ENCODE results near the gene TEKT5.

The TEKT5 gene

DNA sequence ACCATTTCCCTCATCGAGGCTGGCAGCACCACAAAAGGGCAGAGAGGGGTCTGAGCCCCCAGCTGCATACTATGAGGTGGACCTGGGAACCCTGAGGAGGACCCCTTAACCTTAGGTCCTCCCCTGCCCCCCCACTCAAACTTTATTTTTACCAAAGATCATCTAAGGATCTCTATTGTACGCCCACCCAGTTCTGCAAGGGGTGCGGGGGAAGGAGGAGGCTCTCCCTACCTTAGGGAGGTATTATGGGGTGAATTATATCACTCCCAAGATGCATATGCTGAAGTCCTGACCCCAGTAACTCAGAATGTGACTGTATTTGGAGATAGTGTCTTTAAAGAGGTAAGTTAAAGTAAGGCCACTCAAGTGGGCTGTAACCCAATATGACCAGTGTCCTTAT is 87.6 kb downstream of the TEKT5 start:
- no peak for DNase-seq

DNA sequence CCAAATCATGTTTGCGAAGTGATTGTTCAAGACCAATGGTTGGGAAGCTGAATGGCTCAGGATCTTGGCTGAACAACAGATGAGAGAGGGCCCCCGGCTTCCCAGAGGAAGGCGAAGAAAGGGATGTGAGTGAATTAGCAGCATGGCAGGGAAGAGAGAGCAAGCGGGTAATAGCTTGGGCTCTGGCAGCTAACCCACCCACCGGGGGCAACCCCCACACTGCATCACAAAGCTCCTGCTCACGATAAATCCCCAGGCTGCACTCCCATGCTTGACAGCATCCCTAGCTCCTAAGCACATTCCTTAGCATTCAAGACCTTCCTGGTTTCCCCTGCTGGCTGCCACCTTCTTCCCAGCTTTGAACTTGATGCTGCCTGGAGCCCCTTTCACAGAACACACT is 88.1 kb downstream of the TEKT5 start:
- no peak for DNase-seq

DNA sequence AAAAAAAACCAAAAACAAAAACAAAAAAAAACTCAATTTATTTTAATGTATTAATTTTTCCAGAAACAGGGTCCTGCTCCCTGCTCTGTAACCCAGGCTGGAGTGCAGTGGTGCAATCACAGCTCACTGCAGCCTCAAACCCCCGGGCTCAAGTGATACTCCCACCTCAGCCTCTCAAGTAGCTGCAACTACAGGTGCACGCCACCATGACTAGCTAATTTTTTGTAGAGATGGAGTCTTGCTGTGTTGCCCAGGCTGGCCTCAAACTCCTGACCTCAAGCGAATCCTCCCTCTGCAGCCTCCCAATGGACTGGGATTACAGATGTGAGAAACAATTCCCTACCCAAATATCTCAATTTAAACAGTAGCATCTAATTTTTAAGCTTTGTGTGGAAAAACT is 89.1 kb downstream of the TEKT5 start:
- DNase-seq = no peak

DNA sequence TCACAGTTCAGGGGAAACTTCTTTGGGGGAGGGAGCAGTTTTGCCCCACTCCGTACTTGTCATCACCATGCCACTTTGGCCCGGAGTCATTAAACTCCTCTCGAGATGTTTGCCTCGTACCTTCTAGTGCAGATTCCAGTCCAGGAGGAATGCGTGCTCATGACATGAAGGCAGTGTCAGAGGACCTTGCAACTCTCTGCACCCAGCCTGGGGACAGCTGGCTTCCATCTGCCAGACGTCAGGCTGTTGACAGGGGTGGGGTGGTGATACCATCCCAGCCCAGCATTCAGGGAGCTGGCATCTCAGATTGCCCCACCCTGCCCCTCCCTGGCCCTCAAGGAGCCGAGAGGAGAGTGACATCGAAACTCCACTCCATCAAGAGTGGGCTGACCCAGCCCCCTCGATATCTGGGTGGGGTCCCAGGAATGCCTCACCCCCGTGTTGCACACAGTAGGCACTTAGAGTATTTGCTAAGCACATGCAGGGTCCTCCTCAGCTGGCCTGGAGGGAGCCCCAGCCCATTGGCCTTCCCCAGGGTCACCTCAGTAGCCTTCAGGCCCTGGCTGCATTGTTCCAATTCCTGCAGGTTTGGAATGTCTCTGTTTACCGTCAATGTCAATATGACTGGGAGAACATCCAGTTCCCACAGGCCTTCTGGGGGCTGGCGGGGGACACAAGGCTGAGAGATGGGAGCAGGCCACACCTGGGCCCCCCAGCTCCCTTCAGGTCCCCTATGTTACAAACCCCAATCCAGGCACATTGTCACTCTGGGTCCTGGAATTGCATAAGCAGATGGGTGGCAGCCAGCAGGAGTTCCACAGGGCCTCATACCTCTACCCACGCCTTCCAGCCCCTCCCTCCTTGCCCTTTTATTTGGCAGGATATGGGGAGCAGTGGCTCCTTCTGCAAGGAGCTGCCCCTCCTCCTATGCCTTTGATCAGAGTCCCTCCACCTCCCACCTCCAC is 93.0 kb downstream of the TEKT5 start:
- DNase-seq = no peak

DNA sequence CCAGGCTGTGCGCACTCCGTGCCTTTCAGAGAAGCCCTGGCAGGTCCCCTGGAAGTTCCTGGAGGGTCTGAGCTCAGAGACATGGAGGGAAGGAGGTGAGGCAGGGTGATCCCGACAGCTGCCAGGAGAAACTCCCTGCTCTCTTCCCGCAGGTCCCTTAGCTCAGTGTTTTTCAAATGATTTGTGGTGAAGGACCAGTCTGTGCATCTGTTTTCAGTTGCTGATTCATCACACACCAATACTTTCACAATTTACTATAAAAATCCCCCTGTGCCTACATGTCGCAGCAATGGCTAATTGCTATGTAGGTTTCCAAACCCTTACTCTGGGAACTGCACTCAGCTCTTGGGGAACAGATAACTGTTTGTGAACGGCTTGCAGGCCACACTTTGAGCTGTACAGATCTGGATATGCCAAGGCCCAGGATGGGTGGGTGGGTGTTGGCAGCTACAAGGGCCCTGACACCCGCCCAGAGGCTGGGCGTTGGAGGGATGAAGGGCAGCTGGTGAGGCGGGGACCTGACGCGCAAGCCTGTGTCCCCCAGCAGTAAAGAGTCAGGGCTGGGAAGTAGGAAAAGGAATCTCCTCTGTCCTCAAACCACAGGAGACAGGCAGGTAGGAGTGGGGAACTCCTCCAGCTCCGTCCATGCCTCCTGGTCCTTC is 93.8 kb downstream of the TEKT5 start:
- no peak for DNase-seq

DNA sequence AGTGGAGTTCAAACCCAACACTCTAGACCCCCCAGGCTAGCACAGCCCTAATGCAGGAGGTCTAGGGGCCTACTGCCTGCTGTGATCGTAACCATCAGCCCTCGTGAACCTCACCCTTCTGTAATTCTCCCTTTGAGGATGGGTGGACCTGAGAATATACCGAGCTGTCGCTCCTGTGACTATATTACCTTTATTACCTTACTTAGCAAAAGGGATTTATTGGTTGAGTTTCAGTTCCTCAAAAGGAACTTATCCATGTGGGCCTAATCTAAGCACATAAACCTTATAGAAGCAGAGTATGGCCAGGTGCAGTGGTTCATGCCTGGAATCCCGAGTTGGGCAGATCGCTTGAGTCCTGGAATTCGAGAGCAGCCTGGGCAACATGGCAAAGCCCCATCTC is 95.1 kb downstream of the TEKT5 start:
- no peak for DNase-seq

DNA sequence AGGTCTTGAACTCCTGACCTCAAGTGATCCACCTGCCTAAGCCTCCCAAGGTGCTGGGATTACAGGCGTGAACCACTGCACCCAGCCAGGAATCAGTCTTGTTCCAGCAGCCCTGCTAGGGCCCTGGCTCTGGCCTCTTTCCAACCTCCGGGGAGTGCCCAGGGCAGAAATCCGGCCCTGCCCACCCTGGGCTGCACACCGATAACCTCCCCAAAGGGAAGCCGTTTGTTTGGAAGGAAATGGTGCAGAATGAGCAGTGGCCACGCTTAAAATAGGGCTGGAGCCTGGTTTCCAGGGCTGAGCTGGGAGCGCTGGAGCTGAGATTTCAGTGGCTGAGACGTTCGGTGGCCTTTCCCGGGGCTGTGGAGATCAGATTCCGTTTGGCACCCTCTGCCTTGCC is 96.6 kb downstream of the TEKT5 start:
- DNase-seq = no peak

DNA sequence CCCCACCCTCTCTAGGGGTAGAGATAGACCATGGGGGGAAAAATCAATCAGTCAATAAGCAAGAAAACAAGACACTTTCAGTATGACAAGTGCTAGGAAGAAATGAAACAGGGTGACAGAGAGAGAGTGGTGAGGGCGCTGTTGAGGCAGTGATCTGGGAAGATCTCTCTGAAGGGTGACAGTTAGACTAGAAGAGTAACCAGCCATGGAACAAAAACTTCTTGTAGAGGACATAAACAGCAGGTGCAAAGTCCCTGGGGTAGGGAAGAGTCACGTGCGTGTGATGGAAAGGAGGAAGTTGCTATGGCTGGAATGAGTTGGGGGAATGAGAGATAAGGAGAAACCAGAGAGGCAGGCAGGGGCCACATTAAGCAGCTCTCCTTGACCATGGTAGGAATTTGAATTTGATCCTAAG is 97.5 kb downstream of the TEKT5 start:
- no peak for DNase-seq

DNA sequence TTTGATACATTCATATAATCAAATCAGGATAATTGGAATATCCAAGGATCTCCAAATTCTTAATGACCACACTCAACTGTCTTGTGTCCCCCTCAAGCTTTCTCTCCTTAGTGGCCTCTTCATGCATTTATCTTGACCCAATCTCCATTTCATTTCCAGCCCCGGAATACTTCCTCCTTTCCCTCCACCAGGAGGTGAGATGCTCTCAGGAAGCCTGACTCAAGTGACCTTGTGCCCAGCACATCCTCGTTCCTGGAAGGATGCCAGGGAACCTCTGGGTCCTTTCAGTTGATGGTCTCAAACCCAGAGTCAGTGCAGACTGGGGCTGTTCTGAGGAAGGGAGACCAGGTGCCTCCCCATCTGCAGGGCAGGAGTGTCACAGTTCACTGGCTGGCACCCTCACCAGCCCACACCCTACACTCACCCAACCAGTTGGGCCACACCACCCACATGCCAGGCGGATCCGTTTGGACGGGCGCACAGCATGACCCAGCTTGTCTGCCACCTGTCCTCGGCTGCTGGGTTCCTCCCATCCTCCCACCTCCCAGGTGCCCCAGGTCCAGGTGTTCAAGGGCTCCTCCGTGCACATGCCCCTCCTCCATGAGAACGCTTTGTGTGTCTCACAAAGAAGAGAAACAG is 100.3 kb downstream of the TEKT5 start:
- DNase-seq = peak in 1 of 2 donors; percentile 27

DNA sequence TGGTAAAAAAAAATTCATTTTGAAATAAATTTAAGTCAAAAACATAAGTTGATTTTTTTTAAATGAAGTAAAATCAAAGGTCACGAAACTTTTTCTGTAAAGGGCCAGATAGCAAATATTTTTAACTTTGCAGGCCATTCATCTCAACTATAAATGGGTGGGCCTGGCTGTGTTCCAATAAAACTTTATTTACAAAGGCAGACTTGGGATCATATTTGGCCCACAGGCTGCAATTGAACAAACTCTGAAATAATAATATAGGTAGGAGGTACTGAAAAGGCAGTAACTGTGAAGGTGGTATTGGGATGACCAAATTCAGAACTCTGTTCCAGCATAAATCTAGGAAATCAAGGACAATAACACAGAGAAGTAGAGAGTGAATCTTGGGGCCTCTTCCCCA is 102.1 kb downstream of the TEKT5 start:
- DNase-seq = no peak

DNA sequence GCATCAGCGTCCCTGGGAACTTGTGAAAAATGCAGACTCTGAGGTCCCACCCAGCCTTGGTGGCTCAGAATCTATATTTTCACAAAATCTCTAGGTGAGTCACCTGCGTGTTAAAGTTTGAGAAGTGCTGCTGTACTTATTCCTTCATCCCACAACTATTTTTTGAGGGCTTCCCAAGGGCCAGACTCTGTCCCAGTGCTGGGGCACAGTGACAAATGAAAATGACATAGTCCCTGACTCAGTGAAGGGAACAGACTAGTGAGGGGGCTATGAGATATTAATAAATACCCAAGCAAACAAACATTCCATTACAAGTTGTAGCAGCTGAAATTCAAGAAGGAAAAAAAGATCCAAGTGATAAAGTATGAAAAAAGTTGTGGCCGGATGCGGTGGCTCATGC is 104.4 kb downstream of the TEKT5 start:
- no peak for DNase-seq

DNA sequence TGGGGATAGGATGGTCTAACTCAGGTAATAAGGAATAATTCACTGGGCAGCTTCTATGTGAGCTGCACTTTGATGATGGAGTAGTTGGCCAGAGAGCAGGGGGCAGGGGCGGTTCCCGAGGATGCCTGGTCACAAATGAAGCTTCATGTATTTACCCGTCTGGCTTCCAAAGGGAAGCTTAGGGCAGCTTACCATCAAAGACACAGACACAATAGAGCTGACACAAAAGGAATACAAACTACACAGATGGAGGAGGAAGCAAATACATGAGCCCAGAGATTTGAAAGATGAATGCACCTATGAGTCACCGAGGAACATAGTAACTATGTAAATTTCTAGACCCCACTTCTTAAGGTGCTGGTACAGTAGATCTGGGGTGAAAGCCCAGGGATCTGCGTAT is 105.6 kb downstream of the TEKT5 start:
- DNase-seq = no peak

DNA sequence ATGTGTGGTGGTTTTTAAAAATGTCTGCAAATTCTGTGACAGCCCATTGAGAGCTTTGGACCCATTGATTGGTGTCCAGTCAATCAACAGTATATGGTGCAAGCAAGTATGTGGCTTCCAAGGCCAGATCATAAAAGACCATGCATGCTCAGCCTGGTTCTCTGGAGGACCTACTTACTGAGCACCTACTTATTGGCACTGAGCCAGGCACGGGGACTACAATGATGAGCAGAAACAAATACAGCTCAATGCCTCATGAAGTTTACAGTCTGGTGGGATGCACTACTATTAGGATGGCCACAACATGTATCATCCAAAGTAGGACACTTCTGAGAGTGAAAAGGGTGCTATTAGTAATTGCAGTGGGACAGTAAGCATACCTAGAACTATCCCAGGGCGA is 107.1 kb downstream of the TEKT5 start:
- no peak for DNase-seq

DNA sequence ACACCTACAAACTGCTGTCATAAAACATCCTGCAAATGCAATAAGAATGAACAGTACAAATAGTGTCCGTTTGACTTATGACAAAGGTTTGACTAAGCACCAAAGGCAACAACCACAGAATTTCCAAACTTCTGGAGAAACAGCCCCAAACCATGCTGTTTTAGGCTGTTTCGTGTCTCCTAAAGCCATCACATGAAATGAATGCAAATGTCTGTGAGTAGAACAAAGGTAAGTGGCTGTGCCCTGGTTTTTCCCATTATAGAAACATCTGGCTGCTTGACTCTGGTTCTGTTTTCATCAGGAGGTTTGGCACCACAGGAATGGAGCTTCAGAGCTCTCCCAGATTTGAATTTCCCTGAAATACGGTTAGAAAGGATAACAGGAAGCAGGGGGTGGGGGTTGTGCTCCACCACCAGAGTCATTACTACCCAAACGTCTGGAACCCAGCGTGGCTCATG is 109.7 kb downstream of the TEKT5 start:
- DNase-seq = no peak

DNA sequence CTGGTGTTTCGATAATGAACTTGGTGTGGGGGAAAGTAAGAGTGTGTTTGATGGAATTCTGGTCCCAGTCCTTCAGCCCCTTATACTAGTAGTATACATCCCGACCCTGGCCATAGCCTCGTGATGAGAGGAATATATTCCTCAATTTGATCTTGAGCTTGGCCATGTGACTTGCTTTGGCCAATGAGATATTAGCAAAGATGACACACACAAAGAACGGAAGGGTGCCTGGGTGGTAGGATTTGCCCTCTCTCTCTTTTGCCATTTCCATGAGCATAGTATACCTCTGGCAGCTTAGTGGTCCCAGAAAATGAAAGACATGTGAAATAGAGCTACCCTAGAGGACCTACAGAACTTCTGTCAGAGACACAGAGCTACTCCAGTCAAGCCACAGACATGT is 111.5 kb downstream of the TEKT5 start:
- no peak for DNase-seq

DNA sequence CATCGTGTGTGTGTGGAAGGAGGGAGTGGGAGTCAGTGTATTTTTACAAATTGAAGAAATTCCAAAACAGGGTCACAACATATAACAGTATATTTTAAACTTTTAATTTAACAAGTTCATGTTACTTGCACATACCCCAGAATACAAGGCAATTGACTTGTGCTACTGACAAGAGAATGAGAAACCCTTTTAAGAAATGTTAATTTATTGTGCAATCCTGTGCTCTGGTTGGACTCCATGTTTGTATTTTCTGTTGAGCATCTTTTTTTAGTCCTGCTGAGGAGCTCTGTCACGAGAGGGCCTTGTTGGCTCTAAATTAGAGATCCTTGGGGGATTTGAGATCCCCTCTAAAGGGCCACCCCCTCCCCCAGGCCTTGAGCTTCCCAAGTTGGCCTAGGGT is 113.2 kb downstream of the TEKT5 start:
- no peak for DNase-seq

DNA sequence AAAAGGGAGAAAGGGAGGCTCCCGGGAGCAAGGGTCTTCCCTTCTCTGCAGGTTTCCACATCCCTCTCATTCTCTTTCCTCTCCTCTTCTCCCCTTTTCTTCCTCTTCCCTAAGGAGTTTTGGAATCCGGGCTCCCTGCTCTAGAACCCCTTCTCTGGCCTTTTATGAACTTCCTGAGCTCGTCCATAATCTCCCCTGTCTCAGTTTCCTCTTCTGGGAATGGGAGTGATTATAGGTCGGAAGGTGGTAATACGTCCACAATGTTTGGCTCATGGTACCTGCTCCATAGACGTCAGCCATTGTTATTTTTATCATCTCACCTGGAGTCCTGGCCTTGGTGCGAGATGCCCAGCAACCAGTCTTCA is 113.9 kb downstream of the TEKT5 start:
- DNase-seq = no peak

DNA sequence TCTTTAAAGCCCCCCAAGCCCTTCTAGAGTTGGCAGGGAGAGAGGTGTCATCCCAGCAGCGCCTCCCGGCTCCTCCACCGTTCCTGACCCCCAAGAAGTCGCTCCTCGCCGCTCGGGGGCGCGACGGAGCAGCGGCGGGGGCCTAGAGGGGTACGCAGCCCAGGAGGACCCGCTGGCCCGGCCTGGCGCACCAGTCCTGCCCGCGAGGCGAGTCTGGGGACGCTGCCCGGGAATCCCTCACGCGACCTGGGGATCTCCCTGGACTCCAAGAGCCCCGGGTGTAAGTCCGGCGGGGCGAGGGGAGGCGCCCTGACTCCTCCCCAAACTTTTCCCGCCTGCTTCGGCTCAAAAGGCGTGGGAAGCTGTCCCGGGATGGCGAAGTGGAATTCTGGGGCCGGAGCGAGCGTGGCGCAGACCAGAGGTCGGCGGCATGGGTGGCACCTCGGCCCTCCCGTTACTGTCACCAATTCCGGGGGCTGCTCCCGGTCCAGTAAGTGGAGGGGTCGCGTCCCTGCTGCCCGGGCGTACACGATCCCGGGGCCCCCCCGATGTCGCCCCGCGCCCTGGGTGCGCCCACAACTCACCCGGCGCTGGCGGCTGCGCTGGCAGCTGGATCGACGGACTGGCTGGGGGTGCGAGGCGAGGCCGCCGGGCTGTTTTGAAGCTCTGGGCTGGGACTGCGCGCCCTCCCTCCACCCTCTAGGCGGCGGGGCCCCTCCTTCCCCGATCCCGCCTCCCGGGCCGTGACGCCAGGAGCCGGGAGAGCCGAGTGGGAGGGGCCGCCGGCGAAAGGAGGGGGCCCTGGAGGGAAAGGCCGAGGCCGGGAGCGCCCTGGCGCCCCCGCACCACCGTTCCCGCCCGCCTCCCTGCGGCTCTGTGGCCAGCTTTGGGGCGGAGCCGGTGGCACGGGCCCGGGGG is 114.5 kb downstream of the TEKT5 start, which contains the start of gene EMP2:
Gene EMP2 (minus strand): TSS at position 634 of the 918 bp plus-strand sequence. CDS start 32,981 bp downstream, outside the sequence.
- DNase-seq = no peak

DNA sequence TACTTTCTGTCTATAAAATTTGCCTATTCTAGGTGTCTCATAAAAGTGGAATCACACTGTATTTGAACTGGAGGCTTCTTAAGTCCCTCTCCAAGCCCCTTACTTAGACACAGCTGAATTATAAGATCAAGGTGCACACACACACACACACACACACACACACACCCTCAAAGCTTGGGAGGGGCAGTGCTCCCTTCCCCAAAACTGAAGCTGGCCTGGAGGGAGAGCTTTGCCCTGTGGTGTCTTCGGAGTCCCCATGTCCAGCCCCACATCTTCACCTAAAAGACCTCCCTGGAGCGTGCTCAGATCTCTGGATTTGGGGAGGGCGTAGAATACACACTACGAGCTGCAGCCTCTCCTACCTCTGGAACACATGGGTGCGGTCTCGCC is 115.2 kb downstream of the TEKT5 start:
- DNase-seq = no peak

DNA sequence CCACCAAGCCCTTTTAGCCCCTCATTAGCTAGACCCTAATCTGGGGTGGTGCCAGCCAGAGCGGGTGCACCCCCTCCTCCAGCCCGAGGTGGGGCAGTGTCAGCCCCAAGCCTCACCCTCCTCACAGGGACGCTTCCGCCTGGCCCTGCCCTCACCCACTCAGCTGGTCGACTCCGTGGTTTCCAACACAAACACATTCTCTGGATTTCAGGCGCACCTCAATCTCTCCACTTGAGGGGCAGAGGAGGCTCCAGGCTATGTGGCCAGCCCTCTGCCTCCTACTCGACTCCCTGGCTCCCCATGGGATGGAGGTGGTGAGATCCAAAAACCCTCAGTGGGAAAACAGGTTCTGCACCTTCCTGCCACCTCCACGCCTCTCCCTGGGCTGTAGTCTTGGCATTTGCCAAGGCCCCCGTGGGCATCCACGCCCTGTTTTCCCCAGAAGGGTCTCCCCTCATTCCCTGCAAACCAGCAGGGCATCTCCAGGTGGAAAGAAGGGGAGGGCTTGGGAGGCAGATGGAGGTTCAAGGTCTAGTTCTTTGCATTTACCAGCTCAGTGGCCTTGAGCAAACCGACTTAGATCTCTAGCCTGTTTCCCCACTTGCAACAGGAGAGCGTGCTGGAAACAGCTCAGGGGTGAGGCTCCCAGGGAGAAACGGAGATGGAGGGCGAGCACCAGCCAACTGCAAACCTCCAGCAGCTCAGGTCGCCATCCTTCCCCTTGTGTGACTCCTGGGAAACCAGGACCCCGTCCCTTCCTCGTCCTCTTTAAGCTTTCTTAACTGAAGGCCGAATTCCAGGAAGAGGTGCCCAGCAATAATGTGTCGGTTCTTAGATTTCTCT is 116.0 kb downstream of the TEKT5 start:
- DNase-seq = no peak

Data from CD4-positive, alpha-beta T cell treated with Interleukin-4 for 1 hour (primary cell).